ENCODE results near the gene LANCL3.

The LANCL3 gene

DNA sequence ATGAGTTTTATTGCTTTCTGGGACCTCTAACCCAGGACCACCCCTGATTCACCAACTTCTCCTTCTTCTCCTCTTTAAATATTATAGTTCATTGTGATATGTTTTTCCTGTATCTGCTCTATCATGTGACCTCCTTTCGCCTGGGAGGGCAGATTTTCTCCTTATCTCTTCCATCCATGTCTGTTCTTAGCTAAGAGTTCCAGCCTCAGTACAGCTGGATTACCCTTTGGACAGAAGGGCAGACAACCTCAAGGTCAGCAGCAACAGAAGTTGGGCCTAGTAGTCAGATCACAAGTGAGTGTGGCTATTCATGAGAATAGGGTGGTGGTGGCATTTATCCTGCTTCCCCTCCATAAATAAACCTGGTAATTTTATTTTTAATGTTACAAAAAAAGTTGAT is 108.4 kb downstream of the LANCL3 start:
- in situ Hi-C loops (cut with MboI; ENCODE audit: low sequenced_read_pairs, unreplicated experiment): no loop called here
- TF ChIP-seq CTCF (IDR thresholded peaks at IDR 0.05; ENCODE audit: borderline replicate concordance, control extremely low read depth, extremely low read depth, insufficient read depth, missing control alignments): no peak
- no peak for DNase-seq (ENCODE audit: low spot score)

- TF ChIP-seq CTCF (IDR thresholded peaks at IDR 0.05; ENCODE audit: borderline replicate concordance, control extremely low read depth, extremely low read depth, insufficient read depth, missing control alignments): no peak
- in situ Hi-C loops (cut with MboI; ENCODE audit: low sequenced_read_pairs, unreplicated experiment): no loop called here
- DNase-seq (ENCODE audit: low spot score): no peak
Measured at GRCh38 chrX:37684426-37684825, 113.0 kb downstream of the LANCL3 start.

- no peak for TF ChIP-seq CTCF (IDR thresholded peaks at IDR 0.05; ENCODE audit: borderline replicate concordance, control extremely low read depth, extremely low read depth, insufficient read depth, missing control alignments)
- in situ Hi-C loops (cut with MboI; ENCODE audit: low sequenced_read_pairs, unreplicated experiment): no loop called here
- DNase-seq (ENCODE audit: low spot score): no peak
Measured at GRCh38 chrX:37684973-37685372, 113.5 kb downstream of the LANCL3 start.

DNA sequence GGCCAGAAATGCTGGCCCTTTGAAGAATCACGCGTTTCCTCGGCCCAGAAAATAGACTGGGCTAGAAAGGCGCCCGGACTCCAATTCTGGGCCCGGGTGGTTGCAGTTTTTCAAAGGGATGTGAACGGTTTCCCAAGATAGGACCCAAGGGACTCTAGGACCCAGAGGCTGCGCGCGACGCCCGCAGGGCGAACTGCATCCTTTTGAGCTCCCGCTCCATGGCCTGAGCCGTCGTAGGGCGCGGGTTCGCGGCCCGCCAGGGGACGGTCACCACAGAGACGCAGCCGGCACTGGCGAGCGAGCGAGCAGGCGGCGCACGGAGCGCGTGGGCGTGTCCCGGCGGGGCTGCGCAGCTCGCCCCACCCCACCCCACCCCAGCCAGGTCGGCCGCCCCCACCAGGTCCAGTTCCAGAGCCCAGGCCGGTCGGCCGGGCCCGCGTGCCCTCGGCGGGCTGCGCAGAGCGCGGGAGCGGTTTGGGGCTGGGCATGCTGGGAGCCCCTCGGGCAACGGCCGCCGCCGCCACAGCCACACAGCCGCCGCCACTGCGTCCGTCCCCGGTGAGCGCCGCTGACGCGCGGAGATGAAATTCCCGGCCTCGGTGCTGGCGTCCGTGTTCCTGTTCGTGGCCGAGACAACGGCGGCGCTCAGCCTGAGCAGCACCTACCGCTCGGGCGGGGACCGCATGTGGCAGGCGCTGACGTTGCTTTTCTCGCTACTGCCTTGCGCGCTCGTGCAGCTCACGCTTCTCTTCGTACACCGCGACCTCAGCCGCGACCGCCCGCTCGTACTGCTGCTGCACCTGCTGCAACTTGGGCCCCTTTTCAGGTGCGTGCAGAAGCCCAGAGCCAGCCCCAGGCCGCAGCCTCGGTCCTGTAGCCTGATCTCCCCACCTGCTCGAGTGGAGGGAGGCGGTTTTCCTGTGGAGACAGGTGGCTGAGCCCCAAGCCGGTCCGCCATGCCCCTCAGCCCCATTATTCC is 114.2 kb downstream of the LANCL3 start, which contains the start of gene XK:
Gene XK (plus strand): TSS at position 411 of the 979 bp plus-strand sequence. CDS start 171 bp downstream, at position 582.
- TF ChIP-seq CTCF (IDR thresholded peaks at IDR 0.05; ENCODE audit: borderline replicate concordance, control extremely low read depth, extremely low read depth, insufficient read depth, missing control alignments): no peak
- peak; percentile 34 for DNase-seq (ENCODE audit: low spot score)
- in situ Hi-C loops (cut with MboI; ENCODE audit: low sequenced_read_pairs, unreplicated experiment): no loop called here

GRCh38 chrX:37686369-37686995 is 115.0 kb downstream of the LANCL3 start:
- no peak for TF ChIP-seq CTCF (IDR thresholded peaks at IDR 0.05; ENCODE audit: borderline replicate concordance, control extremely low read depth, extremely low read depth, insufficient read depth, missing control alignments)
- DNase-seq (ENCODE audit: low spot score): no peak
- in situ Hi-C loops (cut with MboI; ENCODE audit: low sequenced_read_pairs, unreplicated experiment): no loop called here

GRCh38 chrX:37686996-37687395 is 115.5 kb downstream of the LANCL3 start:
- no peak for DNase-seq (ENCODE audit: low spot score)
- in situ Hi-C loops (cut with MboI; ENCODE audit: low sequenced_read_pairs, unreplicated experiment): no loop called here
- TF ChIP-seq CTCF (IDR thresholded peaks at IDR 0.05; ENCODE audit: borderline replicate concordance, control extremely low read depth, extremely low read depth, insufficient read depth, missing control alignments): no peak

All from GM13976 (cell line).